ENCODE results near the gene UBE3D.
A peak's percentile ranks its signal among the peaks of the same experiment; 100 is the strongest.

Gene UBE3D

GRCh38 chr6:83057705-83058321 lies 7.8 kb downstream of the UBE3D start:
- H3K4me3 ChIP-seq (ENCODE audit: insufficient read depth, low read depth, low read length) = no peak overlapping the region
- H3K9me3 ChIP-seq (ENCODE audit: control insufficient read depth, low read length) = no peaks in the 10 kb centered on the region
- H3K36me3 ChIP-seq (ENCODE audit: control insufficient read depth, insufficient read depth, low read length) = peaks cover 17% of the 10 kb centered on the region
- no peaks in the 10 kb centered on the region for H3K27me3 ChIP-seq (ENCODE audit: control insufficient read depth, insufficient read depth, low read length, poor library complexity, severe bottlenecking)
- H3K27ac ChIP-seq (ENCODE audit: insufficient read depth, low read depth, low read length, poor library complexity, severe bottlenecking) = no peak overlapping the region
- 64 to 71% methylated on average over 4 of the region's 4 CpGs for WGBS, 2 experiments
- H3K4me1 ChIP-seq (ENCODE audit: control insufficient read depth, insufficient read depth, low read length) = no peaks in the 10 kb centered on the region

DNA sequence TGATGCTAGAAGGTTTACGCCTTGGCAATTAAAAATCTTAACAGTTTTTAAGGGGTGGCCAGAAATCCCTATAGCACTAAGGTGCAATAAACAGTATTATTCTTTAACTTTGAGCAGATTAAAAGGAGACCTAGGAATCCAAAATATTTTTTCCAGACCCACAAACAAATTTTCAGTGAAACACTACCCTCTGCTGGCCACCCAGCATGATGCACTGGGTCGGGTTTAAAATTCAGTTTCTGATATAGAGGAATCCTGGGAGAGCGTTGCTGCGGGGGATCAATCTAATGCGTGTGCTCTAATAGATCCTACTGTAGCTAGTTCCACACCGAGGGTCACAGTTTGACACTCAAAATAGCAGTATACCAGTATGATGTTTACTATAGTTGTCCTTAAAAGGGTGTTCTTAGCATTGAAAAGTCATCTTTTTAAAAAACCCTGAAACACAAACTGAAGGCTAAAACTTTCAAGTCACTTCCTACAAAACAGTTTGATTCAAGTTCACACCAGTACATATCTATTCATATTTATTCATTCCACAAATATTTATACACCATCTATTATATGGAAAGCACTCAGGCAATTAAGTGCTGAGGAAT lies 10.2 kb downstream of the UBE3D start:
- Histone ChIP-seq H3K27ac (ENCODE audit: insufficient read depth, low read depth, low read length, poor library complexity, severe bottlenecking) (no peak overlapping the region), H3K27me3 (ENCODE audit: control insufficient read depth, insufficient read depth, low read length, poor library complexity, severe bottlenecking) (no peaks in the 10 kb centered on the region), H3K9me3 (ENCODE audit: control insufficient read depth, low read length) (no peaks in the 10 kb centered on the region), H3K4me1 (ENCODE audit: control insufficient read depth, insufficient read depth, low read length) (no peaks in the 10 kb centered on the region), H3K36me3 (ENCODE audit: control insufficient read depth, insufficient read depth, low read length) (peaks cover 30% of the 10 kb centered on the region), H3K4me3 (ENCODE audit: insufficient read depth, low read depth, low read length) (no peak overlapping the region)
- 57 to 63% methylated on average over 5 to 6 of the region's 6 CpGs for WGBS, 2 experiments

- Histone ChIP-seq H3K9me3 (ENCODE audit: control insufficient read depth, low read length) (no peaks in the 10 kb centered on the region), H3K36me3 (ENCODE audit: control insufficient read depth, insufficient read depth, low read length) (peaks cover 25% of the 10 kb centered on the region), H3K27ac (ENCODE audit: insufficient read depth, low read depth, low read length, poor library complexity, severe bottlenecking) (no peak overlapping the region), H3K4me1 (ENCODE audit: control insufficient read depth, insufficient read depth, low read length) (no peaks in the 10 kb centered on the region), H3K27me3 (ENCODE audit: control insufficient read depth, insufficient read depth, low read length, poor library complexity, severe bottlenecking) (no peaks in the 10 kb centered on the region), H3K4me3 (ENCODE audit: insufficient read depth, low read depth, low read length) (no peak overlapping the region)
- WGBS, 2 experiments = 94 to 99% methylated on average over 3 of the region's 3 CpGs
Measured at GRCh38 chr6:83053678-83054077, 12.0 kb downstream of the UBE3D start.

GRCh38 chr6:83051377-83052172 lies 14.1 kb downstream of the UBE3D start:
- Histone ChIP-seq H3K27ac (ENCODE audit: insufficient read depth, low read depth, low read length, poor library complexity, severe bottlenecking) (no peak overlapping the region), H3K36me3 (ENCODE audit: control insufficient read depth, insufficient read depth, low read length) (peaks cover 15% of the 10 kb centered on the region), H3K27me3 (ENCODE audit: control insufficient read depth, insufficient read depth, low read length, poor library complexity, severe bottlenecking) (no peaks in the 10 kb centered on the region), H3K4me1 (ENCODE audit: control insufficient read depth, insufficient read depth, low read length) (no peaks in the 10 kb centered on the region), H3K9me3 (ENCODE audit: control insufficient read depth, low read length) (no peaks in the 10 kb centered on the region), H3K4me3 (ENCODE audit: insufficient read depth, low read depth, low read length) (no peak overlapping the region)
- WGBS, 2 experiments = 93 to 96% methylated on average over 5 of the region's 5 CpGs

GRCh38 chr6:83047065-83047754 lies 18.4 kb downstream of the UBE3D start:
- Histone ChIP-seq H3K4me3 (ENCODE audit: insufficient read depth, low read depth, low read length) (no peak overlapping the region), H3K27ac (ENCODE audit: insufficient read depth, low read depth, low read length, poor library complexity, severe bottlenecking) (peak overlapping the region; percentile 45), H3K9me3 (ENCODE audit: control insufficient read depth, low read length) (no peaks in the 10 kb centered on the region), H3K4me1 (ENCODE audit: control insufficient read depth, insufficient read depth, low read length) (peaks cover 15% of the 10 kb centered on the region), H3K27me3 (ENCODE audit: control insufficient read depth, insufficient read depth, low read length, poor library complexity, severe bottlenecking) (no peaks in the 10 kb centered on the region), H3K36me3 (ENCODE audit: control insufficient read depth, insufficient read depth, low read length) (peaks cover 12% of the 10 kb centered on the region)
- 77 to 80% methylated on average over 7 of the region's 7 CpGs for WGBS, 2 experiments

DNA sequence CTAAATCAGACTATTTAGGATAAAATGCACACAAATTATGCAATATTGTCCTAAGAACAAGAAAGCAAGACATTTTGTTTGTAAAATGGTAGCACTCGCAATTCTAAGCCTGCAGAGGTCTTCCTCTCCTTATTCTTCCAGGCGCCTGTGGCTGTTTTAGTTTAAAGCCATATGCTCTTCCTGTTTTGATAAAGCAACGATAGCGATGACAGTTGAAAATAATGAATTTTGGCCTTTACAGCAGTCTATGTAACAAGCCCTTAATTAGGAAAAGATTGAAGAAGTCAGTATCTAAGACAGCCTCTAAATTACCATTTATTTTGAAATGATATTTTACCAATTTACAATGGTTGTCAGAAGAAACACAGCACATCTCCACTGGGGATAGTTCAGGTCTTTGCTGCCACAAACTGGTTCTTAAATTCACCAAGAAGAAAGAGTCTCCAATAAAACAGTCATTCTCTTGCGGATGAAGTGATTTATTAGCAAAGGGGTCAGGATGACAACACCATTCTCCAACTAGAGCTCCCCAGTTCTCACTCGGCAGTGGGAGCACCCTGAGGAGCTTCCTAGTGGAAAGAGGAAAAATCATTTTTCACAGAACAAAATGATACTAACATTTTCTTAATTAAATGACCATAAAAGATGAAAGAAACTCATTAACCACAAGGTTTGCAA lies 21.4 kb downstream of the UBE3D start:
- Histone ChIP-seq H3K27ac (ENCODE audit: insufficient read depth, low read depth, low read length, poor library complexity, severe bottlenecking) (no peak overlapping the region), H3K4me3 (ENCODE audit: insufficient read depth, low read depth, low read length) (no peak overlapping the region), H3K4me1 (ENCODE audit: control insufficient read depth, insufficient read depth, low read length) (peaks cover 17% of the 10 kb centered on the region), H3K27me3 (ENCODE audit: control insufficient read depth, insufficient read depth, low read length, poor library complexity, severe bottlenecking) (no peaks in the 10 kb centered on the region), H3K9me3 (ENCODE audit: control insufficient read depth, low read length) (no peaks in the 10 kb centered on the region), H3K36me3 (ENCODE audit: control insufficient read depth, insufficient read depth, low read length) (no peaks in the 10 kb centered on the region)
- 85 to 90% methylated on average over 6 of the region's 6 CpGs for WGBS, 2 experiments

DNA sequence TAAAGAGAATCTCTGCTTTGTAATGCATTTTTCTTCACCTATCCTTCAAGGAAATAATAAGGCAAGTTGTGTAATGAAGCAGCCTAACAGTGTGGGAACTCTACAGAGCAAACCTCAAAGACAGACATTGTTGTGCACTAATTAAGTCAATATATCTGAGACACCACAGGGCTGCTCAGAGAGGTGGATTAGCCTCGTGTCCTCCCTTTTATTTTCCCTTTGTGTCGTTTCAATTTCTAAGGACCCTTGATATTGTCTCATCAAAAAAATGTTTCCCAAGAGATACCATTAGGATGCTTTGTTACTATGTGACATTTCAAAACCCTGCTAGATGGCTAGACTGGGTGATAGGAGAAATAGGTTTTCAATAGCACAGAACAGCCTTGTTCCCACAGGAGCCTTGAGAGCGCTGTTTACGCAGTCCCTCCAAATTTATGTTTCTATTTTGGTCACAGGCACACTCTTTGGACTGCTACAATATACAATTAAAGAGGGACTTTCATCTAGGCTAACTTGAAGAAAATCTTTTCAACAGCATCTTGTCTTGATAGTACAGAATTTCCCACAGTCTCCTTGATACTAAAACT lies 23.1 kb downstream of the UBE3D start:
- WGBS, 2 experiments = 79 to 80% methylated on average over 4 of the region's 4 CpGs
- Histone ChIP-seq H3K9me3 (ENCODE audit: control insufficient read depth, low read length) (no peaks in the 10 kb centered on the region), H3K4me1 (ENCODE audit: control insufficient read depth, insufficient read depth, low read length) (peaks cover 17% of the 10 kb centered on the region), H3K36me3 (ENCODE audit: control insufficient read depth, insufficient read depth, low read length) (no peaks in the 10 kb centered on the region), H3K27me3 (ENCODE audit: control insufficient read depth, insufficient read depth, low read length, poor library complexity, severe bottlenecking) (no peaks in the 10 kb centered on the region), H3K27ac (ENCODE audit: insufficient read depth, low read depth, low read length, poor library complexity, severe bottlenecking) (no peak overlapping the region), H3K4me3 (ENCODE audit: insufficient read depth, low read depth, low read length) (no peak overlapping the region)

- H3K4me3 ChIP-seq (ENCODE audit: insufficient read depth, low read depth, low read length) = no peak overlapping the region
- peaks cover 19% of the 10 kb centered on the region for H3K36me3 ChIP-seq (ENCODE audit: control insufficient read depth, insufficient read depth, low read length)
- H3K4me1 ChIP-seq (ENCODE audit: control insufficient read depth, insufficient read depth, low read length) = peaks cover 10% of the 10 kb centered on the region
- H3K27ac ChIP-seq (ENCODE audit: insufficient read depth, low read depth, low read length, poor library complexity, severe bottlenecking) = no peak overlapping the region
- no peaks in the 10 kb centered on the region for H3K9me3 ChIP-seq (ENCODE audit: control insufficient read depth, low read length)
- WGBS, 2 experiments = 93 to 100% methylated on average over 2 of the region's 2 CpGs
- H3K27me3 ChIP-seq (ENCODE audit: control insufficient read depth, insufficient read depth, low read length, poor library complexity, severe bottlenecking) = no peaks in the 10 kb centered on the region
Measured at GRCh38 chr6:83038246-83038645, 27.4 kb downstream of the UBE3D start.

GRCh38 chr6:83031689-83032088 lies 34.0 kb downstream of the UBE3D start:
- no peak overlapping the region for H3K27ac ChIP-seq (ENCODE audit: insufficient read depth, low read depth, low read length, poor library complexity, severe bottlenecking)
- peaks cover 49% of the 10 kb centered on the region for H3K36me3 ChIP-seq (ENCODE audit: control insufficient read depth, insufficient read depth, low read length)
- peaks cover 7% of the 10 kb centered on the region for H3K9me3 ChIP-seq (ENCODE audit: control insufficient read depth, low read length)
- no peaks in the 10 kb centered on the region for H3K4me1 ChIP-seq (ENCODE audit: control insufficient read depth, insufficient read depth, low read length)
- no peaks in the 10 kb centered on the region for H3K27me3 ChIP-seq (ENCODE audit: control insufficient read depth, insufficient read depth, low read length, poor library complexity, severe bottlenecking)
- H3K4me3 ChIP-seq (ENCODE audit: insufficient read depth, low read depth, low read length) = no peak overlapping the region
- WGBS, 2 experiments = 94 to 97% methylated on average over 6 of the region's 6 CpGs
